Activated T-helper 1 cell treated with anti-CD3 and anti-CD28 coated beads, Interleukin-2, amount 50 U/mL, for 16 hours (primary cell): ENCODE results near the gene NGEF.

Experiments used
- DNase-seq, 2 donors: peaks; one replicate each; pipeline ENCODE4 v3.0.0-alpha.2; 2020; ENCODE audit warnings: low read depth in 1 of 2, low spot score in 1 of 2

The NGEF gene

GRCh38 chr2:232846055-232846454, 167.0 kb downstream of the NGEF start:
- DNase-seq = no peak

GRCh38 chr2:232843834-232844233, 169.2 kb downstream of the NGEF start:
- DNase-seq = no peak

- DNase-seq = no peak
Measured at GRCh38 chr2:232842689-232843088, 170.4 kb downstream of the NGEF start.

GRCh38 chr2:232839411-232840079, 173.5 kb downstream of the NGEF start:
- DNase-seq = no peak

- peak; percentile 30 to 33 for DNase-seq
Measured at GRCh38 chr2:232838406-232838874, 174.6 kb downstream of the NGEF start.

- no peak for DNase-seq
Measured at GRCh38 chr2:232836934-232837333, 176.1 kb downstream of the NGEF start.

GRCh38 chr2:232835687-232836208, 177.3 kb downstream of the NGEF start:
- no peak for DNase-seq

GRCh38 chr2:232833830-232834229, 179.2 kb downstream of the NGEF start:
- no peak for DNase-seq

GRCh38 chr2:232831496-232831895, 181.6 kb downstream of the NGEF start:
- no peak for DNase-seq

- no peak for DNase-seq
Measured at GRCh38 chr2:232829988-232830387, 183.1 kb downstream of the NGEF start.
